HCT116 (cell line): ENCODE measurements around the gene AADAC.

Source experiments
- CTCF ChIP-seq, 3 experiments: fragments of 200-600 bp in 1 of 3; sonication (generic) in 1 of 3; IDR thresholded peaks in 2 of 3; conservative IDR thresholded peaks in 1 of 3; 2 replicates each; pipeline ENCODE4 v1.5.1; 2012 to 2017; ENCODE audit warnings: low read depth in 2 of 3, low read length in 2 of 3, antibody characterized with exemption in 1 of 3, borderline replicate concordance in 1 of 3, control low read depth in 1 of 3, mild to moderate bottlenecking in 1 of 3, mixed read lengths in 1 of 3, mixed run types in 1 of 3, moderate library complexity in 1 of 3; ENCODE audit not compliant: insufficient read depth in 1 of 3
- EGR1 ChIP-seq: IDR thresholded peaks from 2 replicates; pipeline ENCODE4 v1.6.1; 2012; ENCODE audit warnings: low read depth
- EZH2 ChIP-seq: fragments of 200-600 bp; sonication (generic); IDR thresholded peaks from 2 replicates; pipeline ENCODE4 v1.6.1; 2017; ENCODE audit warnings: antibody characterized with exemption, mixed run types
- POLR2A ChIP-seq: IDR thresholded peaks from 2 replicates; pipeline ENCODE4 v1.7.0; 2011; ENCODE audit warnings: borderline replicate concordance; ENCODE audit not compliant: insufficient read depth, insufficient read length; ENCODE audit errors: extremely low read depth
- POLR2AphosphoS5 ChIP-seq: IDR thresholded peaks from 2 replicates; pipeline ENCODE4 v1.6.1; 2011; ENCODE audit warnings: mild to moderate bottlenecking, low read depth, low read length, moderate library complexity
- RAD21 ChIP-seq: IDR thresholded peaks from 2 replicates; pipeline ENCODE4 v1.6.1; 2012; ENCODE audit warnings: low read depth, mild to moderate bottlenecking
- ZNF274 ChIP-seq: fragments of 200-500 bp; sonication (Bioruptor generic); IDR thresholded peaks from 2 replicates; pipeline ENCODE4 v1.6.1; 2014; ENCODE audit warnings: mild to moderate bottlenecking, low read depth, low read length, inconsistent platforms

- TF ChIP-seq POLR2A (no peak), CTCF (IDR thresholded peaks at IDR 0.05 in 2 of 3, conservative IDR thresholded peaks at IDR 0.05 in 1 of 3; ENCODE audit: borderline replicate concordance in 1 of 3, insufficient read depth in 1 of 3, low read depth in 2 of 3, low read length in 2 of 3) (no peak), RAD21 (no peak), EGR1 (no peak), ZNF274 (no peak), EZH2 (no peak), POLR2AphosphoS5 (no peak)
Measured at GRCh38 chr3:151818361-151818760, 4.4 kb downstream of the AADAC start.
